Panc1 (cell line): ENCODE data around the gene TBC1D32.

Source experiments
- REST ChIP-seq, 2 experiments: IDR thresholded peaks; 2 replicates each; pipeline ENCODE4 v1.6.1; 2011 to 2012; ENCODE audit warnings: low read depth in 2 of 2, control low read depth in 1 of 2, low read length in 1 of 2, mild to moderate bottlenecking in 1 of 2, moderate library complexity in 1 of 2; ENCODE audit not compliant: insufficient read depth in 1 of 2
- TF ChIP-seq, protein P1 (sequence below): fragments of 450-650 bp; IDR thresholded peaks from 2 replicates; pipeline ENCODE4 v1.5.1; 2017; ENCODE audit warnings: mild to moderate bottlenecking

DNA sequence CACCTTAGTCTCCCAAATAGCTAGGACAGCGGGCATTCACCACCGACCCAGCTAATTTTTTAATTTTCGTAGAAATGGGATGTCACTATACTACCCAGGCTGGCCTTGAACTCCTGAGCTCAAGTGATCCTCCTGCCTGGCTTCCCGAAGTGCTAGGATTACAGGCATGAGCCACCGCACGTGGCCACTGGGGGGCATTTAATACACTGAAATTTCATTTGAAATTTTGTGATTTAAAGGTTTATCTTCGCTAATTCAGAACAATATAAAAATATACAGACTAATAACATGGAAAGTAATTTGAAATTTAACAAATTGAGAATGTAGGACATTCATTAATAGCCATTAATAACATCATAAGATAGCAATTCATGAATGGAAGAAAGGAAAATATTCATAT is 20.5 kb upstream of the TBC1D32 start:
- TF ChIP-seq, protein P1, sequence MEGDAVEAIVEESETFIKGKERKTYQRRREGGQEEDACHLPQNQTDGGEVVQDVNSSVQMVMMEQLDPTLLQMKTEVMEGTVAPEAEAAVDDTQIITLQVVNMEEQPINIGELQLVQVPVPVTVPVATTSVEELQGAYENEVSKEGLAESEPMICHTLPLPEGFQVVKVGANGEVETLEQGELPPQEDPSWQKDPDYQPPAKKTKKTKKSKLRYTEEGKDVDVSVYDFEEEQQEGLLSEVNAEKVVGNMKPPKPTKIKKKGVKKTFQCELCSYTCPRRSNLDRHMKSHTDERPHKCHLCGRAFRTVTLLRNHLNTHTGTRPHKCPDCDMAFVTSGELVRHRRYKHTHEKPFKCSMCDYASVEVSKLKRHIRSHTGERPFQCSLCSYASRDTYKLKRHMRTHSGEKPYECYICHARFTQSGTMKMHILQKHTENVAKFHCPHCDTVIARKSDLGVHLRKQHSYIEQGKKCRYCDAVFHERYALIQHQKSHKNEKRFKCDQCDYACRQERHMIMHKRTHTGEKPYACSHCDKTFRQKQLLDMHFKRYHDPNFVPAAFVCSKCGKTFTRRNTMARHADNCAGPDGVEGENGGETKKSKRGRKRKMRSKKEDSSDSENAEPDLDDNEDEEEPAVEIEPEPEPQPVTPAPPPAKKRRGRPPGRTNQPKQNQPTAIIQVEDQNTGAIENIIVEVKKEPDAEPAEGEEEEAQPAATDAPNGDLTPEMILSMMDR: peak; percentile 64
- no peak for TF ChIP-seq REST (IDR thresholded peaks at IDR 0.05; ENCODE audit: insufficient read depth in 1 of 2, low read depth in 2 of 2, low read length in 1 of 2)
